Nephron progenitor cell (in vitro differentiated cells): Measurements from ENCODE around the gene MAML2.

Experiments used
- DNase-seq: peaks from one replicate; pipeline ENCODE4 v3.0.0; 2021
- H3K27ac Mint-ChIP-seq: 2 replicates; pipeline ENCODE4 v1.8.0; 2021; ENCODE audit warnings: mild to moderate bottlenecking, moderate library complexity, mixed read lengths
- H3K27me3 Mint-ChIP-seq: 2 replicates; pipeline ENCODE4 v1.8.0; 2021; ENCODE audit warnings: mild to moderate bottlenecking, low read depth, mixed read lengths; ENCODE audit not compliant: poor library complexity
- H3K36me3 Mint-ChIP-seq: 2 replicates; pipeline ENCODE4 v1.8.0; 2021; ENCODE audit warnings: low read depth, mixed read lengths
- H3K4me1 Mint-ChIP-seq: 2 replicates; pipeline ENCODE4 v1.8.0; 2021; ENCODE audit warnings: mixed read lengths
- H3K4me3 Mint-ChIP-seq: 2 replicates; pipeline ENCODE4 v1.8.0; 2021; ENCODE audit warnings: mild to moderate bottlenecking, moderate library complexity, mixed read lengths
- H3K9me3 Mint-ChIP-seq: 2 replicates; pipeline ENCODE4 v1.8.0; 2021; ENCODE audit warnings: mild to moderate bottlenecking, moderate library complexity, mixed read lengths
- TF ChIP-seq, protein P1 (sequence below): fragments of 200-600 bp; sonication (generic); IDR thresholded peaks from 2 replicates; pipeline ENCODE4 v1.5.0; 2021; ENCODE audit warnings: antibody characterized with exemption

The MAML2 gene

DNA sequence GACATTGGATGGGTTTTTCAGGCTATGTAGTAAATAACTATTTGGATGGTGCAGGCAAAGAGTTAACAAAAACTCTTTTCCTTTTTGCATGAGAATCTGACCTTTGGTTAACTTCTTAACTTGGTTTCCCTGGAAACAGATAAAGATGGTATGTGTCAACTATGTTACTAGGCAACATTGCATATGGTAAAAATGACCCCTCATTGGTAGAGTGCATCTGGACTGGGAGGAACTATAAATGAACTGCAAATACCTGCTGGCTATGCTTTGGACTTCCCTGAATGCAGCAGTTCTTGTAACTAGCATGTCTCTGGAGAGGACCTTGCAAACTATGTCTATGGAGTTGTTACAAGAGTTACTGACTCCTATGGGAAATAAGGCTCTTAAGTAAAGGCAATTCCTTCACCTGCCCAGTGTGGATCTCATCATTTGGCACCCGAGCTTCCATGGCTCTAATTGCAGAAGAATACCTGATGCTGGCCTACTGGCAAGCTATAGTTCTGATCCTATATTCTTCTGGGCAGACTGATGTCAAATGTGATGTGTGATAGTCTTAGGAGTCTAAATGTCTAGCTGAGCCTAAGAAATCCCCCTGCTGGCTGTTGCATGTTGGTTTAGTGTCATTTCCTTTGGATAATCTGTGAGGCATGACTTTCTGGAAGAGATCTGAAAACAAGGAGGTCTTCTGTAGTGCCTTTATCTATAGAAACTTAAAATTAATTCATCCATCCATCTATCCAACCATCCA lies 292.4 kb downstream of the MAML2 start:
- DNase-seq, result no peak
- Mint-ChIP-seq H3K27me3 (no peaks in the 10 kb centered on the region), H3K4me1 (peaks cover 37% of the 10 kb centered on the region), H3K4me3 (no peak overlapping the region), H3K27ac (no peak overlapping the region), H3K36me3 (peaks cover 7% of the 10 kb centered on the region), H3K9me3 (no peaks in the 10 kb centered on the region)
- TF ChIP-seq, protein P1, sequence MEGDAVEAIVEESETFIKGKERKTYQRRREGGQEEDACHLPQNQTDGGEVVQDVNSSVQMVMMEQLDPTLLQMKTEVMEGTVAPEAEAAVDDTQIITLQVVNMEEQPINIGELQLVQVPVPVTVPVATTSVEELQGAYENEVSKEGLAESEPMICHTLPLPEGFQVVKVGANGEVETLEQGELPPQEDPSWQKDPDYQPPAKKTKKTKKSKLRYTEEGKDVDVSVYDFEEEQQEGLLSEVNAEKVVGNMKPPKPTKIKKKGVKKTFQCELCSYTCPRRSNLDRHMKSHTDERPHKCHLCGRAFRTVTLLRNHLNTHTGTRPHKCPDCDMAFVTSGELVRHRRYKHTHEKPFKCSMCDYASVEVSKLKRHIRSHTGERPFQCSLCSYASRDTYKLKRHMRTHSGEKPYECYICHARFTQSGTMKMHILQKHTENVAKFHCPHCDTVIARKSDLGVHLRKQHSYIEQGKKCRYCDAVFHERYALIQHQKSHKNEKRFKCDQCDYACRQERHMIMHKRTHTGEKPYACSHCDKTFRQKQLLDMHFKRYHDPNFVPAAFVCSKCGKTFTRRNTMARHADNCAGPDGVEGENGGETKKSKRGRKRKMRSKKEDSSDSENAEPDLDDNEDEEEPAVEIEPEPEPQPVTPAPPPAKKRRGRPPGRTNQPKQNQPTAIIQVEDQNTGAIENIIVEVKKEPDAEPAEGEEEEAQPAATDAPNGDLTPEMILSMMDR, result no peak

DNA sequence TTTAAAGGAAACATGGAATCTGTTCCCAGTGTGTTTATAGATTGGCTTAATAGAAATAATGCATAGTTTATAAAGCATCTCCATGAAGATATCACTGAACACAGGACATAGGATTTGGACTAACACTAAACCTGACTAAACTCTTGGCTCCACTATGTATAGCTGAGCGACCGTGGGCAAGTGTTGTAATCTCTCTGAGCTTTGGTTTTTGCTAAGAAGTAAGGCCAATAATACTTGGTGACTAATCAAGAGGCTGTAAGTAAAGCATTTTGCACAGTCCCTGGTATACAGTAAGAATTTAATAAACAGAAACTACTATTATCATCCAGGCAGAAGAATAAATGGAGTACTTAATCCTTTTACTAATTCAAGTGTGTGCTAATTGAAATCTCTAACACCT lies 293.6 kb downstream of the MAML2 start:
- Mint-ChIP-seq H3K4me1 (peaks cover 33% of the 10 kb centered on the region), H3K36me3 (peaks cover 7% of the 10 kb centered on the region), H3K9me3 (no peaks in the 10 kb centered on the region), H3K4me3 (no peak overlapping the region), H3K27ac (no peak overlapping the region), H3K27me3 (no peaks in the 10 kb centered on the region)
- TF ChIP-seq, protein P1, result no peak
- DNase-seq, result no peak

DNA sequence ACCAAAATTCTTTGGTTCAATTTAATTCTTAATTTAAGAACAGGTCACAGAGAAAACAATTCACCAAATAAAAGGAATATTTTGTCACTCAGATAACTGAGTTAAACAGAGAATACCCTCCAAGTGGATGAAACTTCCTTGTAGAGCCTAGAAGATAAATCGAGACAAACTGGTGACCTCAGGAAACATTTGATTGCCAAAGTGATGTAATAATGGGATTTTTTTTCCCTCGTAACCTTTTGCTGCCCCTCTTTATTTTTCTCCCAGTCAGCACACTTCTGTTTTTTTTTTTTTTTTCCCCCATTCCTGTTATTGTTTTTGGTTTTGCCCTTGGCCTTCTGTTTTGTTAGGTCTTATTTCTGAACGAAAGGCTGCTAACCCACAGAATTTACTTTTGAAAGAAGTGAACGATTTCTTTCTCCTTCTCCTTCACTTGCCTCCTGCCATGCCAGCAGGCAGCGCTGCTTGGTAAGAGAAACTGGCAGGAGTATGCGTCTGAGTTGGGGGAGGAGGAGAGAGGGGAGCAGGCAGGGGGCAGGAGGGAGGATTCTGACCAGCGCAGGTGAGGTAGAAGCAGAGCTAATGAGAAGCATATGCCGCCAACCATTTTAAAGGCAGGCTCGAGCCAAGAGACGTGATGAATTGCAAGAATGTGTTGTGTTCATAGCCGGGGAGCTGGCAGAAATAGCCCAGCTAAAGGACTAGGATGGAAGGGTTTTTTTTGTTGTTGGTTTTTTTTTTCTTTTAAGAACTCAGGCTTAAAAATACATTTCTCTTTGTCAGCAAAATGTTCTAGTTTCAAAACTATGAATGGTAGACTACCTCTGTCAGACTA lies 297.2 kb downstream of the MAML2 start:
- peaks cover 15% of the 10 kb centered on the region for H3K36me3 Mint-ChIP-seq
- H3K27ac Mint-ChIP-seq, result peak overlapping the region; percentile 61
- H3K27me3 Mint-ChIP-seq, result no peaks in the 10 kb centered on the region
- H3K4me3 Mint-ChIP-seq, result peak overlapping the region; percentile 53
- TF ChIP-seq, protein P1, result no peak
- peak; percentile 32 for DNase-seq
- H3K9me3 Mint-ChIP-seq, result peaks cover 9% of the 10 kb centered on the region
- H3K4me1 Mint-ChIP-seq, result peaks cover 28% of the 10 kb centered on the region

DNA sequence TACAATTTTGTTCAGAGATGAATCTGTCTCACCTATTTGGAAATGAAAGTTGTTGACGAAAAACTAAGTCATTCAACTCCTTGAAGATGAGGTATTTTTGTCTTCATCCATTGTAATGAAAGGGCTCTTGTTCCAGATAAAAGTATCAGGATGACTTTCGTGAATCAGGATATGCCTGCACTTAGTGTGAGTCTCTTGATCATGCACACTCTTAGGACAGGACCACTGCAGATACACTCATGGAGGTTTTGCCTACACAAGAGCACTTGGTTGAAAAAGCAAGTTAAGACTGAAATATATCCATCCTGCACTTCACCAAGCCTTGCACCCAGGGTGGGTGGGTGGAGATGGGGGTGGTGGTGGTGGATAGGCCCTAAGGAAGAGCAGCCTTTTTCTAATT lies 298.2 kb downstream of the MAML2 start:
- DNase-seq, result no peak
- Mint-ChIP-seq H3K27ac (no peak overlapping the region), H3K4me3 (no peak overlapping the region), H3K4me1 (peaks cover 26% of the 10 kb centered on the region), H3K36me3 (peaks cover 25% of the 10 kb centered on the region), H3K9me3 (peaks cover 10% of the 10 kb centered on the region), H3K27me3 (no peaks in the 10 kb centered on the region)
- TF ChIP-seq, protein P1, result no peak

DNA sequence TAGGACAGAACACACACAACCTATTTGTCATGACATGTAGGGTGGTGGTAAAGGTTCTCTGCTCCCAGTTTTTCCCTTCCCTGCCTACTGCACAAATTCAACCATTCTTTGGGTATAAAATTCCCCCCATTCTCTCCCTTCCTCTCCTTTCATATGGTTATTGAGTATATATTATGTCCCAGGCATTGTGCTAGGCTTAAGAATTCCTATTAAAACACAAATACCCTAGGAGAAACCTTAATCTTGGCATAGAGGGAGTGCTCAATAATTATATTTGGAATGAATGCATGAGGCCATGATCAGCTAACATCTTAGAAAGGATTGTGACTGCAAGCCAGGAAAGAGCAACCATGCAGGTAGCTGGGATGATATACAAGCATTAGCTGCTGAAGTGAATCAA lies 298.7 kb downstream of the MAML2 start:
- TF ChIP-seq, protein P1, result no peak
- Mint-ChIP-seq H3K4me1 (peaks cover 29% of the 10 kb centered on the region), H3K27ac (no peak overlapping the region), H3K4me3 (no peak overlapping the region), H3K9me3 (peaks cover 10% of the 10 kb centered on the region), H3K27me3 (no peaks in the 10 kb centered on the region), H3K36me3 (peaks cover 28% of the 10 kb centered on the region)
- no peak for DNase-seq
